Left forelimb (tissue), 1 donor: ENCODE data around the gene RCAN1.
"Not testable (repeated sequence)": the region's sequence is repeated elsewhere in the genome, so short reads cannot be mapped to it uniquely, and the experiment has no call there.

Experiments used
- DNase-seq: peaks from one replicate; pipeline ENCODE4 v3.0.0-alpha.2; 2018; ENCODE audit warnings: low spot score

Gene RCAN1

DNA sequence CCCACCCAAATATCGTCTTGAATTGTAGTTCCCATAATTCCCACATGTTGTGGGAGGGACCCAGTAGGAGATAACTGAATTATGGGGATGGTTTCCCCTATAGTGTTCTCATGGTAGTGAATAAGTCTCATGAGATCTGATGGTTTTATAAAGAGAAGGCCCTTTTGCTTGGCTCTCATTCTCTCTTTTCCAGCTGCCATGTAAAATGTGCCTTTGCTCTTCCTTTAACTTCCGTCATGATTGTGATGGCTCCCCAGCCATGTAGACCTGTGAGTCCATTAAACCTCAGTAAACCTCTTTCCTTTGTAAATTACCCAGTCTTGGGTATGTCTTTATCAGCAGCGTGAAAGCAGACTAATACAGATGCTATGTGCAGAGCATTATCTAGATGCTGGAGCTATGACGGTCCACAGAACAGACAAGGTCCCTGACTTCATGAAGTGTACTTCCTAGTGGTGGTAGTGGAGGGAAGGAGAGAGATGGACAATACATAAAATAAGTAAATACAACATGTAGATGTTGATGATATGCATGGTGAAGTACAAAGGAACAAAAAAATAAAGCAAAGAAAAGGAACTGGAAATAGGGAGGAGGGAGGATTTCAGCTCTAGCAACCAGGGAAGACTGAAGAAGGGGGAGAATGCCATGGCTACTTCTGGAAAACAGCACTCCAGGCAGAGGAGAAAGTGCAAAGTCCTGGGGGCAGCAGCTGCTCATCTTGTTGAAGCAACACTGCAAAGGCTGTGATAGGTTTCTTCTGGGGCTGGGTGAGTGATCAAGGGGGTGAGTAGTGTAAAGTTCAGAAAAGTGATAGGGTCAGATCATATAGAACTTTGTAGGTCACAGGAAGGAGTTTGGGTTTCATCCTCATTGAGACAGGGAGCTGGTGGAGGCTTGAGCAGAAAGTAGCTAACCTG, 6.8 kb upstream of the RCAN1 start:
- DNase-seq: peak; percentile 38

DNA sequence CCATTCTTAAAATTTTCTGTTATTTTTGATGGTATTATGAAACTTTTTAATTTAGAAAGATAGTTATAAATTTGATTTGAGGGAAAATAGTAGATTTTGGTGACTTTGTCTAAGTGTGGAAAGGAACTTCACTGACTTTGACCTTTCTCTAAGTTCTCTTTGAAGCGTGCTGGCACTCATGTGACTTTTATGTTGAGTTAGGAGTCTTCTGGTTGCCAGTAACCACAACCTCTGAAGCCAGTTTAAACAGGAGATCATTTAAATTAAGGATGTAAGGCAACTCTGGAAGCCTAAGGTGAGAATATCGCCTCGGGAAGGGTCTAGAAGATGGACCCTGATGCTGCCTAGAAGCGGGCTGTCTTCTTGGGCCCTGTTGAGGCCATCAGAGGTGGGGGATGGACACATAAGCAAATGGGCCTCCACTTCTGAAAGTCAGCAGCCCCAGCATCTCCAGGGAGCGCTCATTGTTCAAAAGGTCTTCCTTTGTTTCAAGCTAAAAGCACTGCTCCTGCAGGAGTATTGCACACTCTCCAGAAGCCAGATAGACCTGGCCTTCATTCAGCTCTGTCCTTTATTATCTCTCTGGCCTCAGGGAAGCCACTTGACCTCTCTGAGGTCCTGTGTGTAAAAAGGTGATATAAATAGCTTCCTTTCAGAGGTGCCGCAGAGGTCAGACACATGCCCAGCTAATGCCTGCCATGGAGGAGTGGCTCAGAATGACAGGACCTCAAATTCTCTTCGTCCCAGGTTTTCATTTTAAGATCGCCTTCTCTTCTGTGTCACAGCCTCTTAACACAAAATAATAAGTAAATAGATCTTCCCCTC, 5.1 kb upstream of the RCAN1 start:
- peak; percentile 6 for DNase-seq

DNA sequence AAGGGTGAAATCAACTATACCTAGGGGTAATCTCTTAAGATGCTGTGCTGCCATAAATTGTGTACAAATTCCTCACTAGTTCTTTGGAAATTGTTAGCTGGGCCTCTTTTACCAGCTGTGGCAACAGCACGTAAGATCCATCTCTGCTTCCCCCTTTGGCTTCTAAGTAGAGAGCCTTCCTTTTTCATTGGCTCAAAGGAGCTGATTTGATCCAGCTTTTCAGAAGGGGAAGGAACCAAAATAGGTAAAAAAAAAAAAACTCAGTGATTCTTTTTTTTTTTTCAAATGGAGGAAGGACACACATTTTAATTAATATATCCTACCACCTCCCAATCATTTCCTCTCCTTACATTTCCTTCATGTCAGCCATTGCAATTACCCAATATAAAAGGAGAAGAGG, 4.0 kb upstream of the RCAN1 start:
- no peak for DNase-seq

DNA sequence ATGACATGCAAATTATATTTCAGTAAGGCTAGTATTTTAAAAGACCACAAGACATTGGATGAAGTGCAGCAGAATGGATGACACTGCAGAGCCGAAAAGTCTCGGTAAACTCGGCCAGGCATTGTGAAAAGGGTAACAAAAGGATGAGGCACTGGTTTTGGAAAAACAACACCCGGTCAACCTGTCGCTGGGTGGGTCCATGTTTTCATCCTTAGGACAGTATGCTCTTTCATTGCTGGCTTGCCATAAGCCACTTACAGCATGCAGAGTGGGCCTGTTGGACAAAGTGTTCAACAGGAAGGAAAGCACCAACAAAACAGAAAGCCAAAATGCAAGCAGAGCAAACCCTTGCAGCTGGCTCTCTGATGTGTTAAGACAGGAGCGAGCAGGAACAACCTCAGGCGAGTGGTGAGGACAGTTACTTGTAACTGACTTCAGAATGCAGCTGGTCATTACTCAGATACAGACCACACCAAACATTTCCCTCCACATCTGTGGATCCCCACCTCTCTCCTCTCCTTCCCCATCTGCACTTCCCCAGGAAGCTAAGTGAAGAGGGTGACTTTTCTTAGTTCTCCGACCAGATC, 2.9 kb upstream of the RCAN1 start:
- DNase-seq: peak; percentile 20

DNA sequence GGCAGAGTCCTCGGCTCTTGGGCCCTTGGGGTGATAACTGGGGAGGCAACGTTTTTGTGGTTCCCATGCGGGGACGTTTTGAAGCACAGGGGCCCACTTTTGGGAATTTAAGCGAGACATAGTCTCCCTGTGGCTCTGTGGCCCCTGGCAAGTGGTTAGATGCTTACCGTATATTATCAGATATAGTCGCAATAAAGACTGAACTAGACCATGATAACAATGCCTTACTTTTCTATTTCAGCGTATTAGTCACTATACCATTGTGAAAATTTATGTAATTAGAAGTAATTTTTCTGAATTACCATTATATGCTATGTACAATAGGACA, 538 bp upstream of the RCAN1 start:
- no peak for DNase-seq

DNA sequence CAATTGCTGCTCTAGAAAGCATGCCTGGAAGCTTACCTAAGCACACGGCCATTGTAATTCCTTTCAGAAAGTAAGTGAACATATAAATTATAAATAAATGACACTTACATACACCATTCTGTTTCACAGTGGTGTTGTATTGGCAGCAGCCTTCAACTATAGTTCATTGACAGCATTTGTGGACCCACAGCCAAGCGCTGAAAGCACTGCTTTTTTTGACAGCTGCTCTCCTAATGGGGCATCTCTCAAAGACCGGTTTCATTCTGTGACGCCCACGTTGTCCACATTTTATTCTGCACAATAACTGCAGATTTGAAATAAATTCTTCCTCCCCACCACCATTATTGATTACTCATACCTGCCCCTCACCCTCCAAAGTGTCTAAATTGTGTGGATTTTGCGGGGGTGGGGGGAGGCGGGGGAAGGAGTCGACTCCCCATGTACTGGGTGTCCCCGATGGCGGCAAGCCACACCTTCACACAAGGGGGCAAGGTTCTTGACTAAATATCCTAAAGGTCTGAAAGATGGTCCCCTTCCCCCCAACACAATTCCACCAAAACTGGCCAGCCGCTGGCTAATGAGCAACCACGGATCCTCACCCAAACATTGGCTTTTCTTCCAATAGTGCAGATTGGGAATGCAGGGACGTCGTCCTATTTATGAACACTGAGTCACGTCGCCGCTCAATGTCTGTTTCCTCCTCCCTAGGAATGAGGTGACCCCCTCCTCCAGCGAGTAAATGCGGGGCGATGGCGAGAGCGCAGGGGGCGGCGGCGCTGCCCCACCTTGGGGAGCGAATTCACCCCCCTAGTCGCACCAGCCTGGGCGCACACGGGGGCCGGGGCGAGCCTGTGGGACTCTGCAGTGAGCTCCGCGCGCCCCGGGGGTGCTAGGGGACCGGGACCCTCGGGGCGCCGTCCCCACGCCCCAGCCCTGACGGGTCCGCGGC, 960 bp downstream of the RCAN1 start:
- peak; percentile 53 for DNase-seq

DNA sequence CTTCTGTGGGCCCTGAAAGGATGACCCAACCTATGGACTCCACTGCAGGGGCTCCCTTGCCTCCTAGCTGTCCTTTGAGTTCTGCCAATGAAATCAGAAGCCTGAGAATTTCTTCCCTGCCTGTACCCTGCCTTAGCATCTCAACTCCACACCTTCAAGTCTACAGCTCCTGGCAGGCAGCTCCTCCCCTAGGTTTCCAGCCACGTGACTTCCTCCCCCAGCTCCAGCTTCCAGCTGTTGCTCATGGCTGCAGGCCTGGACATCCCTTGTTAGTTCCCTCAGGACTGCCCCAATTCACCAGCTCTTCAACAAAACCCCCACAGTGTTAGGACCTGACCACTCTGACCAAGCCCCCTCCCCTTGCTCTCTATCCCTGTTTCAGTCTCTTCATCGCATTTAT, 2.4 kb downstream of the RCAN1 start:
- DNase-seq: peak; percentile 46

DNA sequence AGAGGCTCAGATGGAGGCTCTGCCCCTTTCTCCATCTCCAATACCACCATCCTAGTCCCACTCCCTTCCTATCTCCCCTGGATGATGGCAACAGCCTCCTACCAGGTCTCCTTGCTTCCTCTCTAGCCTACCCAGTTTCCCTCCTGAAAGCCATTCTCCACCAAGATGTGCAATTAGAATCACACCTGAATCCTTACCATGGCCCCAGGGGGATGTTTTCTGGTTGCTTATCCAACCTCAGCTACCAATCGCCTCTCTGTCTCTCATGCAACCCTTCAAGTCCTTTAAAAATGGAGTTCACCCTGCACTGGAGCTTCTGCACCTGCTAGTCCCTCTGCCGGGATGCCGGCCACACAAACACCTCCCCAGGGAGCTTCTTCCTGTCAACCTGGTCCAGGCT, 2.9 kb downstream of the RCAN1 start:
- DNase-seq: peak; percentile 11

DNA sequence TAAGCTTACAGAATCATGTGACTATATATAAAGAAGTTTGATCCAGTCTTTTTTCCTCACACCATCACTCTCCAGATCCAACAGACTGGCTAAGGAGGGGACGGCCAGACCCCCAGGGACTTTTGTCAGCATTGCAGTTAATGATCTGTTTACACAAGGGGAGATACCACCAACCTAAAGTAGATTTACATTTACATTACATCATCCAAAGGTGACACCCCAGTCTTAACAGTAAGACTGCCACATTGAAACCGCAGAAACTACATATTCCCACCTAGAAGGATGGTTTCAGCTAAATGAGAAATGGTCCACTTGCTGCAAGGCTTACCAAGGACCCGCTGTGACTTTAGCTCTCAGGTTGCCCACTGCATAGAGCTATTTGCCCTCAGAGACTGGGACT, 3.4 kb downstream of the RCAN1 start:
- DNase-seq: no peak

DNA sequence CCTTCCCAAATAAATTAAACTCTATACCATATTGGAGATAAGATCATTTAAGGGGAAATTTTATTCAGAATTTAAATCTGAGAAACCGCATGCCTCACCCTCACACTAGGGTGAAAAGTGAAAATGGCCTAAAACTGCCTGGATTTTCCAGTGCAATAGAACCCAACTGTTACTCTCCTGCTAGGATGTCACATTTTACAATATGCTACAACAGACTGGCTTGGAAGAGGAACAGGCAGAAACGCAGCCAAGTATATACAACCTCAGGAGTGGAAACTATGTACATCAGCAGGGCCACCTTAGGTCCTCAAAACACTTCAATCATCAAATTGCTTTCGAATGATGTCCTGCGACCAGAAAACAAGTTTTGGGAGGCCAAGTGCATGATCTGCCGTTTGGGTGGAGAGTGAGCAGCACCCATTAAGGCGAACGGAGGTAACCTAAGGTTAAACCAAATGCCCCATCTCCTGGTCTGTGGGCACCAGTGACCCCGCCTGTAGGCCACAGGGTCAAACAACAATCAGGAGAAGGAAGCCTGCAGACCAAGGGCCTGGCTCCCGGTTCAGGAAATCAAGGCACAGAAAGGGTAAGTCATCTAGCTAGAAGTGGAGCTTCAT, 4.9 kb downstream of the RCAN1 start:
- DNase-seq: no peak

DNA sequence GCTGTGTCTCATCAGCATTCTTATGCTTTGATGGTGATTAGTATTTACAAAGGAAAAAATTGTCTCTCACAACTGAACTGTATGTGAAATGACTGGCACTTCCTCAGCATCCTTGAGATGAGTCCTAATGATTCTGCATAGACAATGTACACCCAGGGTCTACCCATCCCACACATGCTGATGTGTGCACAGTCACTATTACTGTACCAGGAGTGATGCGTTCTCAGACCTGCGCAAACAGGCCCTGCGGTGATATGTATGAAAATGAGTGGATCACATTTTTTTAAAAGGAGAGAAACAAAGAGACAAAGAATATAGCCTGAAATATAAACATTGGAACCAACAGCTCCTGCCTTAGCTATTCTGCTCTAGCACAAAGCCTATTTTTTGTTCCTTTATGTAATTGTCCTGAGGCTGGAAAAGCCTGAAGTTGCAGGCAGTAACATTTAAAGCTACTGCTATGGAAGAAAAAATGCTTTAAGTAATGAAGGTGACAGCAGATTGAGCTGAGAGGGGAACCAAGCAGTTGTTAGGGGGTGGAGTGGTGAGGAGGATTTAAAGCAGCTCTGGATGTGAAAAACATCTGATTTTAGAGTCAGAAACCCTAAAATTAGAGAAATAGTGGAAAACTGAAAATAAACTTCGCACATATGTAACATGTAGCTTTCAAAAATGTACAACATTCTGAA, 5.5 kb downstream of the RCAN1 start:
- DNase-seq: no peak

DNA sequence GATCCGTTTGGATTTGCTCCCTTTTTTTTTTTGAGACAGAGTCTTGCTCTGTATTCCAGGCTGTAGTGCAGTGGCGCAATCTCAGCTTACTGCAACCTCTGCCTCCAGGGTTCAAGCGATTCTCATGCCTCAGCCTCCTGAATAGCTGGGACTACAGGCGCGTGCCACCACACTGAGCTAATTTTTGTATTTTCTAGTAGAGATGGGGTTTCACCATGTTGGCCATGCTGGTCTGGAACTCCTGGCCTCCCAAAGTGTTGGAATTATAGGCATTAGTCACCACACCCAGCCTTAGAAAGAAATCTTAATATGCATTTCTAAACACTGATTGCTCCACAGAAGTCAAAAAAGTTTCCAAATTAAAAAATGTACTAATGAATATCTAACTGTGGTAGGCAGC, 7.5 kb downstream of the RCAN1 start:
- not testable (repeated sequence) for DNase-seq

DNA sequence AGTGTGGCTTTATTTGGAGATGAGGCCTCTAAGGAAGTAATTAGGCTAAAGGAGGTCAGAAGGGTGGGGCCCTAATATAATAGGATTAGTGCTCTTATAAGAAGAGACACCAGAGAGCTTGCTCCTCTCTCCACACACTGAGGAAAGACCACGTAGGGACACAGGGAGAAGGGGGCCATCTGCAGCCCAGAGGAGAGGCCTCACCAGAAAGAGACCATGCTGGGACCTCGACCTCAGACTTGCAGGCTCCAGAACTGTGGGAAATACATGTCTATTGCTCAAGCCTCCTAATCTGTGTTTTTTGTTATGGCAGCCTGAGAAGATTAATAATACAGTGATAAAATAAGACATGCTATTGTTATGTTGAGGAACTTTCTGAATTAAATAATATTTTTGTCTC, 8.3 kb downstream of the RCAN1 start:
- no peak for DNase-seq

DNA sequence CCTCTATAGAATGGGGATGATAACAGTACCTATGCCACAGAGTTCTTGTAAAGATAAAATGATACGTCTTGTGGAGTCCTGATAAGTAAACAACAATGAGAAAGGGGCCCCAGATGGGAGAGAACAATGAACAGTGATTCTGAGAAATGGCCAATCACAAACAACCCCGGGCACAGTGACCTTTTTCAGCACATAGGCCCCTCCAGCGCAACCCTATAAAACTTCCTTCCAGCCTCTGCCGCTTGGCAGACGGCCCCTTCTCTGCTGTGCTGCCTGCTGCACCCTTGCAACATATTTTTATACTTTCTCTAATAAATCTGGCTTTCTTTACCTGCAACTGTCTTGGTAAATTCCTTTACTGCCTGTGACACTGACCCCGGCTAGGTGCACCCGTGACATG, 8.9 kb downstream of the RCAN1 start:
- DNase-seq: no peak

DNA sequence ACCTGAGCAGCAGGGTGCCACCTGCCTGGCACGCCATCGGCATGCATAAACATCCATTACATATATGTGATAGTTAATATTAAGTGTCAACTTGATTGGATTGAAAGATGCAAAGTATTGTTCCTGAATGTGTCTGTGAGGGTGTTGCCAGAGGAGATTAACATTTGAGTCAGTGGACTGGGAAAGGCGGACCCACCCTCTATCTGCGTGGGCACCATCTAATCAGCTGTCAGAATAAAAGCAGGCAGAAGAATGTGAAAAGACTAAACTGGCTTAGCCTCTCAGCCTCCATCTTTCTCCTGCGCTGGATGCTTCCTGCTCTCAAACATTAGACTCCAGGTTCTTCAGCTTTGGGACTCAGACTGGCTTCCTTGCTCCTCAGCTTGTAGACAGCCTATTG, 10.0 kb downstream of the RCAN1 start:
- DNase-seq: not testable (repeated sequence)

DNA sequence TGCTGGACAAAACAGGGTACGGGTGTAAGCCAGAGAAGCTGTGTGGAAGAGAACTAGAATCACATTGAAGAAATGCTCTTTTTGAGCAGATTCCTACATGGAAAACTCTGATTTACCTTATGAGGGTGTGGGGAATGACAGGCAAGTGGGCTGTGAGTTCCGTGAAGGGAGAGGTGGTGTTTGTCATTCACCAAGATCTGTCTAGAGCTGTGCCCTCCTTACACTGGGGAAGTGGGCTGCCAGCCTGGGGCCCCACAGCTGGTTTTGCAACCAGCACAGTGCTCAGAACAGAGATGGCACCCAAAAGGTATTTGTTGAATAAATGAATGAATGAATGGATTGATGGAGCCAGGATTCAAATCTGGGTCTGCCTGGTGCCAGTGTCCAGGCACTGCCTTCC, 10.4 kb downstream of the RCAN1 start:
- no peak for DNase-seq

DNA sequence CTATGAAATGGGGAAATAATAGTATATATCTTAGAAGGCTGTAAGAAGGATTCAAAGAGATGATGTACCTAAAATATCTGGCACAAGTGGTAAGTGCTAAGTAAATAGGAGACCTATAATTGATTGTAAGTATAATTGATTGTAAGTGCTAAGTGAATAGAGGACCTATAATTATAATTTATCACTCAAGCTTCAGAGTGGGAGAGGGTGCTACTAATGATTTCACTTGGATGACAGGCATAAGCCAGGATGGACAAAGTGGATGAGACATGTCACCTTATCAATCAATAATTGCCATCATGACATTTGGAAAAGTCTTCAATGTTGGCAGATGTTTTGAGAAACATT, 11.2 kb downstream of the RCAN1 start:
- no peak for DNase-seq

DNA sequence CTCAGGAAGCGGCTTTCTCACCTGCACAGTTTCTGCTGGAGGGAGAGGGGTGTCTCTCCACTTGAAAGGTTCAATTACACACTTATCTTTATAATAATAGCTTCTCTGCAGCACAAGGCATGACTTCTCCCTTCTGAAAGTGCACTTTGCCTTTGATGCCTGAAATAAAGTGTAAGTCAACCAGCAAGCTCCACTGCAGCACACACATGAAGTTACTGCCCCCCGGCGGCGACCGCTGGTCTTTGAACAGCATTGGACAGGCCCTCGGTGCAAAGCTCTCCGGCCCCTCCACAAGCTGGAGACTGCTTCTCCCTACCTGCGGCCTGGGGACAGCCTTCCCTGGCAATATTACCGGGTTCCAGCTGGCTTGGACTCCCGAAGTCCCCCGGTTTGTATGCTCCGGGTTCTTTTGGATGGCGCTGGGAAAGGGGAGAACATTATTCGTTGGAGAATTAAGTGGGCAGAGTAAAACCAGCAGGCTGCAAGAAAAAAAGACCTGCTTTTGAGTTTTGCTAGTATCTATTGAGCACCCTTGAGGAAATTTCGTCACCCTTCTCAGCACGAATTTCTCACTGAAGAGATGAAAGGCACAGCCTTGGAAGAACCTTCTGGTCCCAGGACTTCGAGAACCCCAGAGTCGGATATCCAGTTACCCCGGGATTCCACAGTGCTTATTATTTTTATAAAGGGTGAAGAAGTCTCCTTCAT, 11.8 kb downstream of the RCAN1 start:
- DNase-seq: peak; percentile 84

DNA sequence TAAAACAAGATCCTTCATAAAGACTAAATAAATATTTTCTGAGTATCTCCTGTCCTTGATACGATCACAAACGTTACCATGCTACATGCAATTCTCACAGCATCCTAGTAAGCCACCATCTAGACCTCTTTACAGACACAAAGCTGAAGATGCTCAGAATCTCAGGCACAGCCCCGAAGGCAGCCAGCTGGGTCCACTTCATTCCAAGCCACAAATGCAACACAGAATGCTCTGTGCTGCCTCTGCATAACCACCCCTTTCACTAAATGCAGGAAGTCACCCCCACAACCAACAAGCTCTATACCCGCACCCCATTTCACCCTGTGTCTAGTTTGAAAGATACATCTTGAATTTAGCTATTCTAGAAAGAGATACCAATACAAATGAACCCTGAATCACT, 12.9 kb downstream of the RCAN1 start:
- no peak for DNase-seq

DNA sequence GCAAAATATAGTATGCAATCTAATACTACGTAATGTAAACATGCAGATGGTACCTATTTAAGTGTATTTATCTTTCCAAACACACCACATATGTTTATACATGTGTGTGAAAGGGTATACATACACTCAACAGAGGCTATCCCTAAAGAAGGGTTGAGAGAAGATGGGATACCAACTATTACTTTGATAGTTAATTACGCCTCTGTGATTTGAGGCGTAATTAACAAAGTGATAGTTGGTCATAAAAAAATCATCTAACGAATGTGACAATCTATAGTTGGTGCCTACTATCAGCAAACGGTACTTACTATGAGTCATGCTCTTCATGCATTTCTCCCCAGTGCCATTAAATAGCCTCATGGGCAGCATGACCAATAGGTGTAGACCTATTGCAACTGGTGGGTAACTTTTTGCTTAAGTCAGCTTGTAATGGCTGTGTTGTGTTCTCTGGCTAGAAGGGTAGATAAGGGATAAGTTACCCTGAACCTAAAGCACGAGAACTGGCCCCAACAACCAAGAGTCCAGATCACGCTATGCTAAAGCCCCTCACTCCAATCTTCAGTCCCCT, 15.3 kb downstream of the RCAN1 start:
- DNase-seq: no peak
